ENCODE results near the gene STOX2. TPM values are rescaled to one million over a fixed set of nuclear protein-coding genes. Genes with fewer than 3 reads are reported as not detected.

STOX2 gene
- total and polyA plus RNA-seq, 2 donors (not counting 3 experiments of a cell fraction or from before 2014, with no cell fraction given): 0.03 to 0.24 TPM

GRCh38 chr4:183995570-183995969 lies 90.5 kb downstream of the STOX2 start:
- no peak for FAIRE-seq
- DNase-seq (ENCODE audit: low read depth, low spot score): no peak
- no peaks in the 10 kb centered on the region for H3K4me1 ChIP-seq (ENCODE audit: control insufficient read depth, extremely low read depth, insufficient read depth, low read length)
- TF ChIP-seq JUN (IDR thresholded peaks at IDR 0.05; ENCODE audit: borderline replicate concordance, insufficient read depth, insufficient read length, low read depth) (no peak), EZH2 (IDR thresholded peaks at IDR 0.05; ENCODE audit: borderline replicate concordance, low read depth, low read length, severe bottlenecking) (no peak), POLR2A (IDR thresholded peaks at IDR 0.05; ENCODE audit: low read depth, low read length) (no peak), MAX (IDR thresholded peaks at IDR 0.05; ENCODE audit: insufficient read depth, insufficient read length) (no peak), FOS (IDR thresholded peaks at IDR 0.05; ENCODE audit: borderline replicate concordance, insufficient read depth, low read length) (no peak), GATA2 (IDR thresholded peaks at IDR 0.05; ENCODE audit: insufficient read depth, insufficient read length, low read depth, low read length) (no peak), POLR2AphosphoS5 (IDR thresholded peaks at IDR 0.05; ENCODE audit: insufficient read depth, low read depth, low read length) (no peak), CTCF (IDR thresholded peaks at IDR 0.05; ENCODE audit: extremely low read depth in 1 of 2, insufficient read depth in 1 of 2, low read depth in 1 of 2, low read length in 2 of 2) (no peak), MYC (IDR thresholded peaks at IDR 0.05; ENCODE audit: low read depth, low read length) (no peak)
- dilution Hi-C loops (cut with MboI; ENCODE audit: extremely low pct_ligation_motif_present, low sequenced_read_pairs) (no loop called here), intact Hi-C loops (cut with micrococcal nuclease) (no loop called here)
- no peaks in the 10 kb centered on the region for H3K9me1 ChIP-seq (replicated peaks; ENCODE audit: control insufficient read depth, extremely low read depth, insufficient read depth, low read length)
- no peaks in the 10 kb centered on the region for H3K9me3 ChIP-seq (replicated peaks; ENCODE audit: control insufficient read depth, insufficient read depth, low read length)
- ChIA-PET CTCF (no interaction called here), POLR2A (no interaction called here)
- H3K27ac ChIP-seq (ENCODE audit: insufficient read depth, low read depth, low read length): no peak overlapping the region
- no peaks in the 10 kb centered on the region for H3K79me2 ChIP-seq (ENCODE audit: control insufficient read depth, insufficient read depth, low read length)
- no TSS peak for BruUV-seq (replicated peaks)
- no peak overlapping the region for H3K4me3 ChIP-seq (replicated peaks in 1 of 3; ENCODE audit: insufficient read depth in 1 of 3, low read depth in 1 of 3, low read length in 3 of 3)
- H3K9ac ChIP-seq (replicated peaks; ENCODE audit: extremely low read depth, insufficient read depth, low read length): no peak overlapping the region
- H3K27me3 ChIP-seq (ENCODE audit: control insufficient read depth in 2 of 2, insufficient read depth in 2 of 2, low read length in 2 of 2): no peaks in the 10 kb centered on the region
- H2AFZ ChIP-seq (ENCODE audit: low read depth, low read length): no peak overlapping the region
- no peaks in the 10 kb centered on the region for H3K36me3 ChIP-seq (ENCODE audit: control insufficient read depth in 2 of 2, extremely low read depth in 1 of 2, insufficient read depth in 2 of 2, low read length in 2 of 2)
- no peak overlapping the region for H3K4me2 ChIP-seq (ENCODE audit: insufficient read depth, low read length)
- no peaks in the 10 kb centered on the region for H4K20me1 ChIP-seq (replicated peaks; ENCODE audit: control insufficient read depth, extremely low read depth, insufficient read depth, low read length)
